Measurements from ENCODE around the gene KLF9.

KLF9 gene

GRCh38 chr9:70412832-70413463, 1.5 kb downstream of the KLF9 start:
- Histone ChIP-seq H3K4me3 (ENCODE audit: insufficient read depth, low read depth, low read length) (peak overlapping the region; percentile 53), H3K27ac (ENCODE audit: insufficient read depth, low read depth, low read length, poor library complexity, severe bottlenecking) (no peak overlapping the region), H3K4me1 (ENCODE audit: control insufficient read depth, insufficient read depth, low read length) (peaks cover 17% of the 10 kb centered on the region), H3K36me3 (ENCODE audit: control insufficient read depth, insufficient read depth, low read length) (no peaks in the 10 kb centered on the region), H3K27me3 (ENCODE audit: control insufficient read depth, insufficient read depth, low read length, poor library complexity, severe bottlenecking) (peaks cover 70% of the 10 kb centered on the region), H3K9me3 (ENCODE audit: control insufficient read depth, low read length) (no peaks in the 10 kb centered on the region)
- WGBS, 2 experiments = 1% methylated on average over 56 of the region's 56 CpGs

- WGBS, 2 experiments = 3% methylated on average over 41 of the region's 41 CpGs
- H3K27ac ChIP-seq (ENCODE audit: insufficient read depth, low read depth, low read length, poor library complexity, severe bottlenecking) = no peak overlapping the region
- H3K27me3 ChIP-seq (ENCODE audit: control insufficient read depth, insufficient read depth, low read length, poor library complexity, severe bottlenecking) = peaks cover 65% of the 10 kb centered on the region
Observed at GRCh38 chr9:70411930-70412831, 2.3 kb downstream of the KLF9 start.

GRCh38 chr9:70411121-70411929, 3.1 kb downstream of the KLF9 start:
- Histone ChIP-seq H3K36me3 (ENCODE audit: control insufficient read depth, insufficient read depth, low read length) (no peaks in the 10 kb centered on the region), H3K4me1 (ENCODE audit: control insufficient read depth, insufficient read depth, low read length) (peaks cover 17% of the 10 kb centered on the region), H3K4me3 (ENCODE audit: insufficient read depth, low read depth, low read length) (no peak overlapping the region), H3K27me3 (ENCODE audit: control insufficient read depth, insufficient read depth, low read length, poor library complexity, severe bottlenecking) (peaks cover 62% of the 10 kb centered on the region), H3K9me3 (ENCODE audit: control insufficient read depth, low read length) (no peaks in the 10 kb centered on the region), H3K27ac (ENCODE audit: insufficient read depth, low read depth, low read length, poor library complexity, severe bottlenecking) (no peak overlapping the region)
- 81 to 82% methylated on average over 15 of the region's 15 CpGs for WGBS, 2 experiments

More at GRCh38 chr9:70411930-70412831, 2.3 kb downstream of the KLF9 start:
- Histone ChIP-seq H3K36me3 (ENCODE audit: control insufficient read depth, insufficient read depth, low read length) (no peaks in the 10 kb centered on the region), H3K9me3 (ENCODE audit: control insufficient read depth, low read length) (no peaks in the 10 kb centered on the region), H3K4me3 (ENCODE audit: insufficient read depth, low read depth, low read length) (peak overlapping the region; percentile 53), H3K4me1 (ENCODE audit: control insufficient read depth, insufficient read depth, low read length) (peaks cover 17% of the 10 kb centered on the region)

GRCh38 chr9:70410368-70410767, 4.1 kb downstream of the KLF9 start:
- no peak overlapping the region for H3K4me3 ChIP-seq (ENCODE audit: insufficient read depth, low read depth, low read length)
- no peaks in the 10 kb centered on the region for H3K9me3 ChIP-seq (ENCODE audit: control insufficient read depth, low read length)
- 65 to 79% methylated on average over 1 of the region's 1 CpG for WGBS, 2 experiments
- peaks cover 53% of the 10 kb centered on the region for H3K27me3 ChIP-seq (ENCODE audit: control insufficient read depth, insufficient read depth, low read length, poor library complexity, severe bottlenecking)
- H3K27ac ChIP-seq (ENCODE audit: insufficient read depth, low read depth, low read length, poor library complexity, severe bottlenecking) = no peak overlapping the region
- no peaks in the 10 kb centered on the region for H3K36me3 ChIP-seq (ENCODE audit: control insufficient read depth, insufficient read depth, low read length)
- peaks cover 17% of the 10 kb centered on the region for H3K4me1 ChIP-seq (ENCODE audit: control insufficient read depth, insufficient read depth, low read length)

GRCh38 chr9:70409800-70410199, 4.7 kb downstream of the KLF9 start:
- Histone ChIP-seq H3K4me1 (ENCODE audit: control insufficient read depth, insufficient read depth, low read length) (peaks cover 17% of the 10 kb centered on the region), H3K27me3 (ENCODE audit: control insufficient read depth, insufficient read depth, low read length, poor library complexity, severe bottlenecking) (peaks cover 47% of the 10 kb centered on the region)

GRCh38 chr9:70409280-70409679, 5.2 kb downstream of the KLF9 start:
- H3K27ac ChIP-seq (ENCODE audit: insufficient read depth, low read depth, low read length, poor library complexity, severe bottlenecking) = no peak overlapping the region
- H3K4me3 ChIP-seq (ENCODE audit: insufficient read depth, low read depth, low read length) = no peak overlapping the region
- peaks cover 42% of the 10 kb centered on the region for H3K27me3 ChIP-seq (ENCODE audit: control insufficient read depth, insufficient read depth, low read length, poor library complexity, severe bottlenecking)
- H3K4me1 ChIP-seq (ENCODE audit: control insufficient read depth, insufficient read depth, low read length) = peaks cover 14% of the 10 kb centered on the region
- no peaks in the 10 kb centered on the region for H3K9me3 ChIP-seq (ENCODE audit: control insufficient read depth, low read length)
- 92 to 98% methylated on average over 3 of the region's 3 CpGs for WGBS, 2 experiments
- H3K36me3 ChIP-seq (ENCODE audit: control insufficient read depth, insufficient read depth, low read length) = no peaks in the 10 kb centered on the region

More at GRCh38 chr9:70409800-70410199, 4.7 kb downstream of the KLF9 start:
- WGBS, 2 experiments = 86 to 97% methylated on average over 2 of the region's 2 CpGs
- H3K4me3 ChIP-seq (ENCODE audit: insufficient read depth, low read depth, low read length) = no peak overlapping the region
- H3K27ac ChIP-seq (ENCODE audit: insufficient read depth, low read depth, low read length, poor library complexity, severe bottlenecking) = no peak overlapping the region
- no peaks in the 10 kb centered on the region for H3K9me3 ChIP-seq (ENCODE audit: control insufficient read depth, low read length)
- H3K36me3 ChIP-seq (ENCODE audit: control insufficient read depth, insufficient read depth, low read length) = no peaks in the 10 kb centered on the region

- Histone ChIP-seq H3K36me3 (ENCODE audit: control insufficient read depth, insufficient read depth, low read length) (no peaks in the 10 kb centered on the region), H3K27ac (ENCODE audit: insufficient read depth, low read depth, low read length, poor library complexity, severe bottlenecking) (no peak overlapping the region), H3K27me3 (ENCODE audit: control insufficient read depth, insufficient read depth, low read length, poor library complexity, severe bottlenecking) (peaks cover 36% of the 10 kb centered on the region), H3K4me3 (ENCODE audit: insufficient read depth, low read depth, low read length) (no peak overlapping the region), H3K4me1 (ENCODE audit: control insufficient read depth, insufficient read depth, low read length) (peaks cover 14% of the 10 kb centered on the region), H3K9me3 (ENCODE audit: control insufficient read depth, low read length) (no peaks in the 10 kb centered on the region)
- WGBS, 2 experiments = 94 to 98% methylated on average over 3 to 5 of the region's 5 CpGs
Observed at GRCh38 chr9:70408393-70409040, 5.9 kb downstream of the KLF9 start.

- peaks cover 22% of the 10 kb centered on the region for H3K27me3 ChIP-seq (ENCODE audit: control insufficient read depth, insufficient read depth, low read length, poor library complexity, severe bottlenecking)
- no peaks in the 10 kb centered on the region for H3K9me3 ChIP-seq (ENCODE audit: control insufficient read depth, low read length)
- H3K27ac ChIP-seq (ENCODE audit: insufficient read depth, low read depth, low read length, poor library complexity, severe bottlenecking) = no peak overlapping the region
- no peaks in the 10 kb centered on the region for H3K36me3 ChIP-seq (ENCODE audit: control insufficient read depth, insufficient read depth, low read length)
- no peak overlapping the region for H3K4me3 ChIP-seq (ENCODE audit: insufficient read depth, low read depth, low read length)
- 86 to 90% methylated on average over 4 of the region's 4 CpGs for WGBS, 2 experiments
- H3K4me1 ChIP-seq (ENCODE audit: control insufficient read depth, insufficient read depth, low read length) = peaks cover 3% of the 10 kb centered on the region
Observed at GRCh38 chr9:70407081-70407503, 7.4 kb downstream of the KLF9 start.

- Histone ChIP-seq H3K9me3 (ENCODE audit: control insufficient read depth, low read length) (no peaks in the 10 kb centered on the region), H3K27me3 (ENCODE audit: control insufficient read depth, insufficient read depth, low read length, poor library complexity, severe bottlenecking) (peaks cover 16% of the 10 kb centered on the region), H3K36me3 (ENCODE audit: control insufficient read depth, insufficient read depth, low read length) (no peaks in the 10 kb centered on the region), H3K27ac (ENCODE audit: insufficient read depth, low read depth, low read length, poor library complexity, severe bottlenecking) (no peak overlapping the region), H3K4me3 (ENCODE audit: insufficient read depth, low read depth, low read length) (no peak overlapping the region), H3K4me1 (ENCODE audit: control insufficient read depth, insufficient read depth, low read length) (peaks cover 3% of the 10 kb centered on the region)
- WGBS, 2 experiments = 50 to 63% methylated on average over 6 of the region's 6 CpGs
Observed at GRCh38 chr9:70406434-70406862, 8.0 kb downstream of the KLF9 start.

Measured in ectodermal cell (in vitro differentiated cells).